GM21390 (cell line): ENCODE results near the gene B3GLCT.
"Not testable (repeated sequence)": the region's sequence is repeated elsewhere in the genome, so short reads cannot be mapped to it uniquely, and the experiment has no call there.

Source experiments
- ATAC-seq: cut with Tn5 transposase; IDR thresholded peaks from one replicate; pipeline ENCODE4 v1.9.1; 2021; ENCODE audit not compliant: unreplicated experiment

B3GLCT gene

DNA sequence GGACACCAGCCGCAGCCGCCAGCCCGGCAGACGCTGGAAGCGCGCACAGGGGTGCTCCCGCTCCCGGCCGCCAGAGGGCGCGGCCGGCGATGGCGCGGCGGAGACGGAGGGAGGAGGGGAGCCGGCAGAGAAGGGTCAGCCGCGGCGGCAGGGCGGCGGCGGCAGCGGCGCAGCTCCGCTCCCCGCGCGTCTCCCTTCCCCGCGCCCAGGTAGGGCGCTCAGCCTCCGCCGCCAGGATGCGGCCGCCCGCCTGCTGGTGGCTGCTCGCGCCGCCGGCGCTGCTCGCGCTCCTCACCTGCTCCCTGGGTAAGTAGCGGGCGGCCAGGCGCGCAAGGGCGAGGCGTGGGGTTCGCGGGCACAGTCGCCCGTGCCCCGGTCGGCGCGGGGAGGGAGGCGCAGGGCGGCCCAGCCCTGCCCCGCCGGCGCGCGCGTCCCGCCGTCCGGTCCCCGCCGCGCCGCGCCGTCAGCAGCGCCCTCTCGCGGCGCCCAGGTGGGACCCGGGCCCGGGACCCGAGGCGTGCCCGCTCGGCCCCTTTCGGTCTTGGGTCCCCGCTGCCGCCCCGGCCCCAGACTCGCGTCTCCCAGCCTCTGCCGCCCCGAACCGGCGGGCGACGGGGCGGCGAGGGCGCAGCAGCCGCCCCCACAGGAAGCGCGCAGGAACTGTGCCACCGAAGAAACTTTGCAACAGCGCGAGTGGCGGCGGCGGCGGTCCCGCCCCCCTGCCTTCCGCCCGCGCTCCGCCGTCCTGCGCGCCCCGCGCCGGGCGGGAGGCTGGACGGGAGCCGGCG, at the start of gene B3GLCT:
B3GLCT (plus strand) TSS at position 127 of the 788 bp plus-strand sequence; CDS start at position 237, 110 bp downstream.
- ATAC-seq = peak; percentile 83

DNA sequence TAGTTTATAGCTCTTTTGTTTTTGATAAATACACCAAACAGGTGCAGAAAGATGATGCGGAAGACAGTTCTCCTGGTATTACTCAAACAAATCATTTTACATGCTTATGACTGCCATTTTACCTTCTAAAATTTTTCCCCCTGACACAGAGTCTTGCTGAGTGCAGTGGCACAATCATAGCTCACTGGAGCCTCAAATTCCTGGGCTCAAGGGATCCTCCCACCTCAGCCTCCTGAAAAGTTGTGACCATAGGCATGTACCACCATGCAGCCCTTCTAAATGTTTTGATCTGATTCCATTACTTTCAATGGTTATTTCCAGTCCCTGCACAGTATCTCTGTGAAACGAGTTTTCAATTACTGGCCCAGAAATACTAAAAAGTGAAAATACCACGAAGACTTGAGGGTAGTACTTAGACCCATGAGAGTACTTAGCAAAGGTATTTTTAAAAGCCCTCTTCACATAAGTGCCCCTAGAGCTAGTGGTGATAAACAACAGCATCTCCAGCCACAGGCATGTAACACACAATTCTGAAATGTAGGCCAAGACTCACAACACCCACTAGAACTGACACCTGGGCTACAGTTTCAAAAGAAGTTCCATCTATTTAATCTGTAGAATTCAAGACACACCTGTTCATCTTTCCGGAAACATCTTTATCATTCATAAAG, 49.3 kb upstream of the B3GLCT start:
- no peak for ATAC-seq

DNA sequence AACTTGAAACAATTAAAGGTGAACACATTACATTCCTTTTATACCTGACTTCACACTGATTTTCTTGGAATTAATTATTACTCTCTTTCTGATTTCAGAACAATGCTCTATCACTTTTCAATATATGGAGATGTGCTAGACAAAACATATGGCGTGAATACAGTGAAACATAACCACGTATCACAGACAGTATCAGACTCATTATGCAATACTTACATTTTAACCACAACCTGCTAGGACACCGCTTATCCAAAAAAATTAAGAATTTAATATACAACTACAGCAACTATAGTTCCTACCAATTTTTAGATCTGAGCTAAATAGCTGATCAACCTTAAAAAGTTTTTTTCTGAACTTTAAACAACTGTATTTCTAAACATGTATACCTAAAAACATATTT, 47.9 kb upstream of the B3GLCT start:
- ATAC-seq = no peak

DNA sequence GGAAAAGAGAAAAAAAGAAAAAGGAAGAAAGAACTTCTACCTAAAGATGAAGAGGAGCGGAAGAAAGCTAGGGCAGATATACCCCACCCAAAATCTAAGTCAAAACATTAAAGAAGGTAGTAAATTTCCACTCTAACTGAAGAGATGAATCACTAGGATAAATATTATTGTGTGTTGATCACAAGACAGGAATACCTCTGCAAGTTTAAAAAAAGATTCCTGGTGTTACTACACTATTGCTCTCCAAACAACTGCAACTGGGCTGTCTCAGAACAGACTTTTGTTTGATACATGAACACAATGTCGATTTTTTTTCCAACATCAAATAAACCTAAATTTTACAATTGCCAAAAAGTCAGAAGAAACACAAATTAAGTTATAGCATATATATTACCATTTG, 44.8 kb upstream of the B3GLCT start:
- ATAC-seq = no peak

DNA sequence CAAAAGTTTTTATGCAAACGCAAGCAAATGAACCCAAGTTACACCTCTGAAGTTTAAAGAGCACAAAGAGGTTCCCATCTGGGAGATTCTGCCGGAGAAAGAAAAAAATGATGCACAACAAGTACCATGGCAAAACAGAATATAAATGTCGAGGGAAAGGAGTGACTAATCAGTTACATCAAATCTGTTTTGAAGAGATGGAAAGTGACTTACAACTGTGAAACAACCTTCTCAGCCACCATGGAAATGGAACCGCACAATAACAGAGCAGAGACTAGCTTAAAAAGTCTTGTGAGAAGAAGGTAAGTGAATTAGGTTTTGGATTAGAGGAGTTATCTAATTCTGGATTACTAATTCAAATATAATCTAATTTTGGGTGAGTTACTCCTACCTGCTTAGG, 40.5 kb upstream of the B3GLCT start:
- no peak for ATAC-seq

DNA sequence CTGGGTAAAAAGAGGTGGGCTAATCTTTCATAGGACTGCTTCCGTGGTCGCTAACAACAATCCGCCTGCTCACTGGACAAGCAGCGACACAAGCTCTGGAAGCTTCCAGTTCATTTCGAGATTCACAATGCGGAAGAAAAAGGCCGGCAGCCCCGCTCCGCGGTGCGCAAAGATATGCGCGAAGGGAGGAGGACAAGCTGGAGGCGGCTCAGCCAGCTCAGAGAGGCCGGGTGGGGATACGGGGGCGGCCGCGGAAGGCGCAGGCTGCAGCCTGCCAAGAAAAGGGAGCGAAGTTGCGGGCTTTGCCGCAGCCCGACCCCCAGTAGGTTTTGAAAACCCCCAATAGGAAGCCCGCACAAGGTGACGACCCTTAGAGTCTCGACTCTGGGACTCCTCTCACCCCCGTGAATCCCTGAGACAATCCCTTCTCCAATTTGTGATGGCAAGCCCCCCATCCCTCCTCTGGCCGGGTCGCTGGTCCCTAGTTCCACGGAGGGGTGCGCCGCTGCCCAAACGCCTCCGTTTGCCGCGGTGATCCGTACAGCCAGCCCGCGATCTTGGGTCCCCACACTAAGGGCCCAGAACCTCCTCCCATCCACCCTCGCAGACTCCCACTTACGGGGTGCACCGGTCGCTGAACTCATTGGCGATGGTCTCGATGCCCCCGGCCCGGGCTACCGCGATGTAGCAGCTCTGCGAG, 38.8 kb upstream of the B3GLCT start:
- peak; percentile 26 for ATAC-seq

DNA sequence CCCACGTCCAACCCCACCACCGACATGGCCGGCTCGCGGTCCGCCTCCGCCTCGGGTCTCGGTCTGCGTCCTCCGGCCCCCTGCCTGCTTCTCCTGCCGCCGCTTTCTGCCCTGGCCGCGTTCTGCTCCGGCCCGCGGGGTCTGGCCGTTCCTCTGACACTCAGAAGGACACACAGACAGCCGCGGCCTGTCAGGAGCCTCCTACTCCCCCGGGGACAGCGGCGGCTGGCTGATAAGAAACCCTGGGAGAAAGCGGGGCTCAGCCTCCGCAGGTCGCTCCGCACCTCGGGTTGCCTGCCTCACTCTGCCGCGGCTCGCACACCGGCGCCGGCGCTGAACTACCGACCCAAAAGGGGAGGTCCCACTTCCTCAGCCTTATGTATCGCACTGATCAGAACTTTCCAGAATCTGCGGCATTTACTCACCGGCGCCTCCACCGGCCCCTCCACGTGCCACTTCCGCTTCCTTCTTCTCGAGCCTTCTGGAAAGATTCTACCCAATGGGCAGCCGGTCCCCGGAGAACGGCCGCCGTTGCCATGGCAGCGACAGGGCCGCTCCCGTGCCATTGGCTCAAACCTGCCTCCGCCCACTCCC, 38.1 kb upstream of the B3GLCT start, which contains the start of gene HSPH1:
HSPH1 (minus strand) TSS at position 348 of the 594 bp plus-strand sequence; CDS start at position 26, 322 bp downstream.
- ATAC-seq = peak; percentile 83

DNA sequence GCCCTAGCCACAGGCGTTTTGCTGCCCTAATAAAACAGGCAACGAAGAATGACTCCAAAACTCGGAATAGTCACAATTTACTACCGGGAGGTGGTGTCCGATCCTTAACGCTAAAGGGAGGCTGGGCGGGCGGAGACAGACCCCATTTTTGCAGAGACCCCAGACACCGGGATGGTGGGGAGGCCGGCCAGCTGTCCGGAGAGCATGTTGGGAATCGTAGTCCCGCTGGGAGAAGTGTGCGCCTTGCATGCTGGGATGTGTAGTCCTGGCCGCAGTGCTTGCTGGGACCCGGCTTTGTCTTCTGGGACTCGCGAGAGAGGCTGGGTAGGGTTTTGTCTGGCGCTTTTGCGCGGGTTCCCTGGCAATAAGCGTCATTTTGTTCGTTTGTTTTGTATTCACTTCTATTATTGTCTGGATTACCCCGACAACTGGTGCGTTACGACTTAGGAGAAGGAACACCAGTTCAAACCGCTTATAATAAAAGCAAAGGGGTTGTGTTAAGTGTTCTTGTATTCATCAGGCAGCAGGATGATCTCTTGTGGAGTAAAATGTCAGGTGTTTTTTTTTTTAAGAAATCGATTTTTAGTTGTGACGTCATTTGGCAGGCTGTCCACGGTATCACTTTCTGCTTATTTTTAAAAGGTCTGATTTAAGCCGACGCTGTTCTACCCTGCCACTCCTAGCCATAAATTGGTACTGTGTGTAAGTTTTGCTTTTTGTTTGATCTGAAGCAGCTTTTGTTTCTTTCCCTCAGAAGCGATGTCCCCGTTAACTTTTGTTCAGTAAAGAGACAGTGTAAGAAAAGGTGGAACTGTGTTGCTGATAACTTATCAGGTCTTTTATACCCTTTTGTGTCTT, 37.4 kb upstream of the B3GLCT start:
- ATAC-seq = peak; percentile 78

DNA sequence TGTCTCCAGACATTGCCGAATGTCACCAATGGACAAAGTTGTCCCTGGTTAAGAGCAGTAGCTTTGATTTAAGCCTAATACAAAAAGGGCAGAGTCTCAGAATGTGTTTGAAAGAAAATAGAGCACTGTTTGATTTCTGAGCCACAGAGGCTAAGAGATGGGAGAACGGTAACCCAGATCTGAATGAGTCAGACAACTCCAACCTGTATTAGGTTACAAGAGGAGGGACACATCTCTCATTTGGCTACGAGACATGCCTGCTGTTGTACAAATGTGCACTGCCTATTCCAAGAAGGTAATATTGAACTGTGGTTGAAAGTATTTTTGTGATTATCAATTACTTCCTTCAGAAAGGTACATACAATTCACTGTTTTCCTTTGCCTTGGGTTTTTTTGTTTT, 33.2 kb upstream of the B3GLCT start:
- no peak for ATAC-seq

DNA sequence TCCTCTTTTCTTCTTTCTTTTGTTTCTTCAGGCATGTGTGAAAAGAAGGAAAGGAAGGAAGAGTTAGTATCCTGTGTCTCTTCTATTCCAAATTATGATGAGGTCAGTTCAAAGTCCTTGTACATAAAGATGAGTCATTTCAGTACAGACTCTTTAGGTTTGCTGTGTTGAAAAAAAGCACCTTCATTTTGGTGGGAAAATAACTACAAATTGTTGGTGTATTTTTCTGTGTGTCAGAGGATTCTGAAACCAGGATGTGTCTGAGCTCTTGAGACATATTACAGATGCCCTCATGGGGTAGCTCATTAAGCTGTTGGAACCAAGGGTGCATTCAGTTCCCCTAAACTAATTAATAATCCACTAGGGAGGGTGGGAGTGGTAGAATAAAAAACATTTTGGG, 32.3 kb upstream of the B3GLCT start:
- no peak for ATAC-seq

DNA sequence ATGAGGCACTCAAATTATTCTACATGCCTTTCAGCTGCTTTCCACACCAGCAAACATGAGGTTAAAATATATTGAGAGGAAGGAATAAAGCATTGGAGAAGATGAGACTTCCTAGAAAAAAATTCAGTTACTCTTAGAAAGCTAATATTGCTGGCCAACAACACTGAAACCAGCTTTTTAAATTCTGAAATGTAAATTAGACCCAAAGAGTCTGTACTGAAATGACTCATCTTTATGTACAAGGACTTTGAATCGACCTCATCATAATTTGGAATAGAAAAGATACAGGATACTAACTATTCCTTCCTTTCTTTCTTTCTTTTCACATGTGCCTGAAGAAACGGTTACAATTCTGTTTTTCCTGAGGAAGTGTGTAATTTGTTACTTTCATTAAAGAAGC, 31.6 kb upstream of the B3GLCT start:
- peak; percentile 53 for ATAC-seq

DNA sequence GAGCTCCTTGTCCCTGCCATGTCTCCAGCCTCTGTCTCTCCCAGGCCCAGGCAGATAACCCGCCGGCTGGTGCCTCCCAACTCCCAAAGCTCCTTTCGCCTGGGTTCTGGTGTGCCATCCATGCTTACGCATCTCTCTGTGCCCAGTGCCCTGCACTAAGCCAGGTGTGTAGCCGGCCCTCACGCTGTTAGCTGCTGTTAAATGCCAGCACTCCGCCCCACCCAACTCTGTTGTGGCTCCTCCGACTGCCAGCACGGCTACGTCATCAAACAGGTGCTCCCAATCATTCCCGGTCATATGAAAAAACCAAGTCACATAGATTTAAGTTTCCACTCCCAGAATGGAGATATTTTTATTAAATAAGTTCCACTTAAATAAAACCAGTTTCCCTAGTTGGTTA, 31.0 kb upstream of the B3GLCT start:
- no peak for ATAC-seq

DNA sequence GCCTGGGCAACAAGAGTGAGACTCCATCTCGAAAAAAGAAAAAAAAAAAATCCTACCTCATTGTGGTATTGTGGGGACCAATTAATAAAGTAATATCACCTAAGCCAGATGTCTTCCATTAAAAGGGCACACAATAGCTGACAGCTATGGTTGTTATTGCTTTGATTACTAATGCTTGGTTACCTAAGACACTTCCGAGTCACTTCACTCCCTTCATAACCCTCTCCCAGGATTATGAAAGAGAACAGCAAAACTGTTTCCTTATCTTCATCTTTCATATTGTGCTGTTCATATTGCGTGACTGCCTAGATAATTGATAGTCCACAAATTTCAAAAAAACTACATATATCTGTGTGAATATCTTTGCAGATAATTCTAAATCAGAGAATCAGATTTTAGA, 27.8 kb upstream of the B3GLCT start:
- ATAC-seq = no peak

DNA sequence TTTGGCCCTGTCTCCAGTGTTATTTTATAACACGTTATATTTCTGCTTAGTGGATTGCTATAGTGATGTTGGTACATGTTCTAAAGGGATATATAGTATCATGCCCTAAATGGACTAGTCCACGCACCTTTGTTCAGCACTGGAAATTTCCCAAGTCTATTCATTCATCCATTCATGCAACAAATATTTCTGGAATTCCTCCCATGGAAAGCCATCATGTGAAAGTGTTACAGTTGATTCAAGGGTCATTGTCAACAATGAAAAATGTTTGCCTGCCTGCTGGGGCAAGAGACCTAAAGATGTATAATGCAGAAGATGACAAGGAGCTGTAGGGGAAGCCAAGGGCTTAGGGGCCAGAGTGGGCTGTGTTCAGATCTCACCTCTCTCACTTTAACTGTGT, 27.2 kb upstream of the B3GLCT start:
- no peak for ATAC-seq

DNA sequence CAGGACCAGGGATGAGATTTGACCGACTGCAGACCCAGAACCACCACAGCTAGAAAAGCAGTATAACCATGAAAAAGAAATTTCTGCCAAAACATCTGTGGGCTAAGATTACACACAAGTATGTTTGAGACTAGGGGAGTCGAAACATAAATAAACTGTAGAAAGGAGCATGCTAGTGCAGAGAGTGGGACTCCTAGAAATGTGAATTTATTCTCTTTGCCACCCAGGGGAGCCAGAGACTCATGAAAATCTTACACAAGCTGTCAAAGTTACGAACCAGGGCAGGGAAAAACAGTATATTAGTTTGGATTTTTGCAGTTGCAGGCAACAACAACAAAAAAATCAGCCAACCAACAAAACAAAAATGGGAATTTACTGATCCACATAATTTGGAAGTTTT, 25.8 kb upstream of the B3GLCT start:
- ATAC-seq = no peak

DNA sequence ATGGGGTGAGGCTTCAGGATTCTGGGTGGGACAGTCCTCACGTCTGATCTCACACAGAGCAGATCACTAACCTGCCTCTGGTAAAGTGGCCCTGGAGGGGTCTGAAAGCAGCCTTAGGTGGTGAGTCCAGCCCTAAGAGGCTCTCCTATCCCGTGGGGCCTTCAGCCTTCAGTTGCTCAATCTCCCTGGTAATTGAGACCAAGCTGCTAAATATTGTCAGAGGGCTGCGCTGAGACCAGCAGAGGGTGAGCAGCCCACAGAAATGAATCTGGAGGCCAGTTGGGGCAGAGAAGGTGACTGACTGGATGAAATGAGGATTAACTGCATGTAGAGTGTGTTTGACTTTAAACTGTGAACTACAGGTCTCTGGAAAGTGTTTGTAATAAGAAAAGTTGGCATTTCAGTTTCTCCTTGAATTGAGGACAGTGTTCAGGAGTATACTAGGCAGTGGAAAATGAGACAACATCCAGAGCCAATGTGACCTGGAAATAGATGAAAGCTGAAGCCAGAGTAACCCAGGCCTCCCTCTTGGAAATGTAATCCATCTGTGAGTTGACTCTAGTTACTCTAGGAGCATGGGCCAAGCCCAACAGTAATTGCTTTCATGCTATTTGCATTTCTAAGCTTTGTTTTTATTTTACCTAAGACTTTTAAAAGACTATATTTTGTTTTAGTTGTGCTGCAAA, 23.8 kb upstream of the B3GLCT start:
- ATAC-seq = no peak

DNA sequence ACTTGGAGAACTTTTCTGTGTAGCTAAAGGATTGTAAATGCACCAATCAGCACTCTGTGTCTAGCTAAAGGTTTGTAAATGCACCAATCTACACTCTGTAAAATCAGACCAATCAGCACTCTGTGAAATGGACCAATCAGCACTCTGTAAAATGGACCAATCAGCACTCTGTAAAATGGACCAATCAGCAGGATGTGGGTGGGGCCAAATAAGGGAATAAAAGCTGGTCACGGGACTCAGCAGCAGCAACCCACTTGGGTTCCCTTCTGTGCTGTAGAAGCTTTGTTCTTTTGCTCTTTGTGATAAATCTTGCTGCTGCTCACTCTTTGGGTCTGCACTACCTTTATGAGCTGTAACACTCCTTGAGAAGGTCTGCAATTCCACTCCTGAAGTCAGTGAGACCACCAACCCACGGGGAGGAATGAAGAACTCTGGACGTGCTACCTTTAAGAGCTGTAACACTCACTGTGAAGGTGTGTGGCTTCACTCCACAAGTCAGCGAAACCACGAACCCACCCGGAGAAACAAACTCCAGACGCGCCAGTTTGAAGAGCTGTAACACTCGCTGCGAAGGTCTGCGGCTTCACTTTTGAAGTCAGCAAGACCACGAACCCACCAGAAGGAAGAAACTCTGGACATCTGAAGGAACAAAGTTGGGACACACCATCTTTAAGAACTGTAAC, 21.8 kb upstream of the B3GLCT start:
- not testable (repeated sequence) for ATAC-seq

DNA sequence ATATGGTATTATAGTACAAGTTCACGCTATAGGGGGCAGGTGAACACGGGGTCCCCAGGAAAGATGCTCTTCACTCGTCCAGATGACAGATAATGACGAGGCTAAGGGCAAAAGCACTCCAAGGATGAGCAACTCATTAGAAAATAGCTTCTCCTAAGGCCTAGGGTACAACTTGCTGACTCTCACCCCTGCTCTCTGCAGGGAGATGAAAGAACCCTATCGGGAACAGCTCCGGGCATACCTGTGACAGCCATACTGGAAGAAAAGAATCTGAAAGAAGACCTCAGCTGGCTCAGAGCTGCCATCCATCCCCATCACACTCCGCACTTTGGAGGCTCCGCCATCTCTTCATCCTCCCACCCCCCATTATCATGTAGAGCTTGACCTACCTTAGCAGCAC, 20.5 kb upstream of the B3GLCT start:
- no peak for ATAC-seq

DNA sequence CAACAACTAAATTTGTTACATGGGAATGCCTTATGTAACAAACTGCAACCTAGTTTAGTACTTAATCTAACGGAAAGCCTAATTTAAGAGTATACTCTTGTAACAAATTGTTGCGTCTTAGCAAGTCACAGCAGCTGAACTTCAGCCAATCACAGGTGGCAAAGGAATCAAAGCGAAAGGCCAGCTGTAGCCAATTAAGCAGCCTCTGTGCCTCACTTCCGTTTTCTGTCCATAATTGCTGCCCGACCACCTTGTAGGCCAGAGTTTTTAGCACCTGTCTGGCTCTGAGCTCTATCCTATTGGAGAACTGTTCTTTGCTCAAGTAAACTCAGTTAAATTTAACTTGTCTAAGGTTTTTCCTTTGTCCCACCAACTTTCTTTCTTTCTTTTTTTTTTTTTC, 20.0 kb upstream of the B3GLCT start:
- no peak for ATAC-seq
